Vagina (tissue), 2 donors: ENCODE results near the gene KAT2B.

Experiments used
- CTCF ChIP-seq, 3 experiments: fragments of 450-650 bp in 2 of 3; fragments of 200-600 bp in 1 of 3; sonication (generic) in 1 of 3; IDR thresholded peaks; one replicate each; pipeline ENCODE4 v1.5.1; 2017 to 2019; ENCODE audit warnings: antibody characterized with exemption in 3 of 3, mild to moderate bottlenecking in 2 of 3, moderate library complexity in 2 of 3
- POLR2A ChIP-seq, 2 donors: fragments of 450-650 bp; IDR thresholded peaks; one replicate each; pipeline ENCODE4 v1.6.1; 2017; ENCODE audit warnings: antibody characterized with exemption in 2 of 2, mild to moderate bottlenecking in 2 of 2, moderate library complexity in 2 of 2

- TF ChIP-seq CTCF (IDR thresholded peaks at IDR 0.05) (no peak), POLR2A (IDR thresholded peaks at IDR 0.05) (no peak)
Measured at GRCh38 chr3:20160230-20160629, 120.0 kb downstream of the KAT2B start.
